ENCODE data around the gene RNF182.
"Not testable (repeated sequence)": the region's sequence is repeated elsewhere in the genome, so short reads cannot be mapped to it uniquely, and the experiment has no call there.

The RNF182 gene

DNA sequence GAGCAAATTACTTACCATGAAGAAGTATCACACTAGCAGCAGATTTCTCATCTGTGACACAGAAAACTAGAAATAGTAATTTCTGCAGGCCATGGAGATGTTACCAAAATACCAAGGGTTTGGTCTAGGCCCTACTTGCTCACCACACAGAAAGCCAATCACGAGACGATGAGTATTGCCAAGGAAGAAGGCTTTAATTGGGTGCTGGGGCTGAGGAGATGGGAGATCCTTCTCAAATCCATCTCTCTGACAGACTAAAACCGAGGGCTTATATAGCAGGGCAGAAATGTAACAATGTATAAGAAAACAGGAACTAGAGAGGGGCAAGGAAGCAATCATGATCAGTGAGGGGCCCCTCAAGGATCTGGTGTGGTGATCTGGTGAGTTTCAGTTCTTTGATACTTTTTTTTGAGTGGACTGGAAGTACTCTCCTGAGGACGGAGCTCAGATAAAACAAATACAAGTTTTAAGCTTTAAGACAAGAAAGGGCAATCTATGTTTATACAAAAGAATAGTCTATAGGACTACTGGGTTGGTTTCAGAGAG lies 40.9 kb downstream of the RNF182 start:
- Histone ChIP-seq H3K9me3 (ENCODE audit: control insufficient read depth, low read length) (peaks cover 16% of the 10 kb centered on the region), H3K36me3 (ENCODE audit: control insufficient read depth, insufficient read depth, low read length) (no peaks in the 10 kb centered on the region)
- 67 to 83% methylated on average over 1 to 2 of the region's 4 CpGs for WGBS, 2 experiments (ENCODE audit: insufficient coverage in 2 of 2)

DNA sequence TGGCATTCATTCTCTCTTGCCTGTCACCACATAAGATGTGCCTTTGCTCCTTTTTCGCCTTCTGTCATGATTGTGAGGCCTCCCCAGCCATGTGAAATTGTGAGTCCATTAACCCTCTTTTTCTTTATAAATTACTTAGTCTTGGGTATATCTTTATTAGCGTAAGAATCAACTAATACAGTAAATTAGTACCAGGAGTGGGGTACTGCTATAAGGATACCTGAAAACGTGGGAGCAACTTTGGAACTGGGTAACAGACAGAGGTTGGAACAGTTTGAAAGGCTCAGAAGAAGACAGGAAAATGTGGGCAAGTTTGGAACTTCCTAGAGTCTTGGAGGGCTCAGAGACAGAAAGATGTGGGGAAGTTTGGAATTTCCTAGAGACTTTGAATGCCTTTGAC lies 46.6 kb downstream of the RNF182 start:
- WGBS, 2 experiments (ENCODE audit: insufficient coverage in 2 of 2), result 60 to 75% methylated on average over 1 of the region's 3 CpGs
- Histone ChIP-seq H3K36me3 (ENCODE audit: control insufficient read depth, insufficient read depth, low read length) (peaks cover 8% of the 10 kb centered on the region), H3K4me1 (ENCODE audit: control insufficient read depth, insufficient read depth, low read length, poor library complexity, severe bottlenecking) (no peaks in the 10 kb centered on the region), H3K4me3 (ENCODE audit: extremely low read depth, insufficient read depth, low read length, poor library complexity, severe bottlenecking) (no peak overlapping the region), H3K9me3 (ENCODE audit: control insufficient read depth, low read length) (peaks cover 30% of the 10 kb centered on the region), H3K27ac (ENCODE audit: low read depth, low read length, severe bottlenecking) (no peak overlapping the region)

More for the DNA sequence above, 40.9 kb downstream of the RNF182 start:
- Histone ChIP-seq H3K4me3 (ENCODE audit: extremely low read depth, insufficient read depth, low read length, poor library complexity, severe bottlenecking) (no peak overlapping the region), H3K27ac (ENCODE audit: low read depth, low read length, severe bottlenecking) (no peak overlapping the region), H3K4me1 (ENCODE audit: control insufficient read depth, insufficient read depth, low read length, poor library complexity, severe bottlenecking) (no peaks in the 10 kb centered on the region)

DNA sequence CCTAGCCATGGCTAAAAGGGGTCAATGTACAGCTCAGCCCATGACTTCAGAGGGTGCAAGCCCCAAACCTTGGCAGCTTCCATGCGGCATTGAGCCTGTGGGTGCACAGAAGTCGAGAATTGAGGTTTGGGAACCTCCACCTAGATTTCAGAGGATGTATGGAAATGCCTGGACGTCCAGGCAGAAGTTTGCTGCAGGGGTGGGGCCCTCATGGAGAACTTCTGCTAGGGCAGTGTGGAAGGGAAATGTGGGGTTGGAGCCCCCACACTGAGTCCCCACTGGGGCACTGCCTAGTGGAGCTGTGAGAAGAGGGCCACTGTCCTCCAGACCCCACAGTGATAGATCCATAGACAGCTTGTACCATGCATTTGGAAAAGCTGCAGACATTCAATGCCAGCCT lies 47.9 kb downstream of the RNF182 start:
- not testable (repeated sequence) for H3K4me1 ChIP-seq (ENCODE audit: control insufficient read depth, insufficient read depth, low read length, poor library complexity, severe bottlenecking); H3K27ac ChIP-seq (ENCODE audit: low read depth, low read length, severe bottlenecking); H3K4me3 ChIP-seq (ENCODE audit: extremely low read depth, insufficient read depth, low read length, poor library complexity, severe bottlenecking)
- 100% methylated on average over 2 of the region's 3 CpGs for WGBS, 2 experiments (ENCODE audit: insufficient coverage in 2 of 2)
- Histone ChIP-seq H3K9me3 (ENCODE audit: control insufficient read depth, low read length) (peaks cover 30% of the 10 kb centered on the region), H3K36me3 (ENCODE audit: control insufficient read depth, insufficient read depth, low read length) (peaks cover 13% of the 10 kb centered on the region)

DNA sequence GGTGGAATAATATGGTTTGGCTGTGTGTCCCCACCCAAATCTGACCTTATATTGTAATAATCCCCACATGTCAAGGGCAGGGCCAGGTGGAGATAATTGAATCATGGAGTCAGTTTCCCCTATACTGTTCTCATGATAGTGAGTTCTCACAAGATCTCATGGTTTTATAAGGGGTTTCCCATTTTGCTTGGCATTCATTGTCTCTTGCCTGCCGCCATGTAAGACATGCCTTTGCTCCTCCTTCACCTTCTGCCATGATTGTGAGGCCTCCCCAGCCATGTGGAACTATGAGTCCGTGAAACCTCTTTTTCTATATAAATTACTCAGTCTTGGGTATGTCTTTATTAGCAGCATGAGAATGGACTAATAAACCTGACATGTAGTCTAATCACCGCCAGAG lies 48.7 kb downstream of the RNF182 start:
- H3K27ac ChIP-seq (ENCODE audit: low read depth, low read length, severe bottlenecking); H3K4me3 ChIP-seq (ENCODE audit: extremely low read depth, insufficient read depth, low read length, poor library complexity, severe bottlenecking); H3K4me1 ChIP-seq (ENCODE audit: control insufficient read depth, insufficient read depth, low read length, poor library complexity, severe bottlenecking): not testable (repeated sequence)
- peaks cover 13% of the 10 kb centered on the region for H3K36me3 ChIP-seq (ENCODE audit: control insufficient read depth, insufficient read depth, low read length)
- H3K9me3 ChIP-seq (ENCODE audit: control insufficient read depth, low read length), result peaks cover 30% of the 10 kb centered on the region
- 80 to 90% methylated on average over 1 to 2 of the region's 3 CpGs for WGBS, 2 experiments (ENCODE audit: insufficient coverage in 2 of 2)

DNA sequence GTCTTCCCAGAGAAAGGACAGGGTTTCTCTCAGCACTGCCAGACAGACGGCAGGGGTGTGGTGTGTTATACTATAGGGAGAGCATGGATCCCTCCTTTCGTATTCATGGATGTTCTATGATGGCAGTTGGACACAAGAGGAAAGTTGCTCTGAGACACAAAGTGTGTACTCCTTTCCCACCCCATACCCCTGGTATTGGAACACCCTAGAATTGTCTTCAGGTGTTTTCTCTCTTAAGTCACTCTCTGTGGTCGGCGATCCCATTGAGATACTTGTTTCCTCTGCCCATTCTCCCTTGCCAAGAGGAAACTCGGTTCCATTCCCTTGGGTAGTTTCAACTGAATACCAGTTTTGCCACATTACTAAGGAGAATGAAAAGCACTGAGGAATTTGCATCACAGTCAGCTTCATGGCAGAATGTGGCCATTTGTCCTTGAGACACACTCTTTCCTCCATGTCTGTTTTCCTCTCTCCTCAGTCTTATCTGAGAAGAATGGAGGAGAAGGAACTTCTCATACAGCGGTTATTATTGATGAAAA lies 53.4 kb downstream of the RNF182 start:
- Histone ChIP-seq H3K9me3 (ENCODE audit: control insufficient read depth, low read length) (peaks cover 13% of the 10 kb centered on the region), H3K27ac (ENCODE audit: low read depth, low read length, severe bottlenecking) (no peak overlapping the region), H3K4me1 (ENCODE audit: control insufficient read depth, insufficient read depth, low read length, poor library complexity, severe bottlenecking) (no peaks in the 10 kb centered on the region), H3K4me3 (ENCODE audit: extremely low read depth, insufficient read depth, low read length, poor library complexity, severe bottlenecking) (no peak overlapping the region), H3K36me3 (ENCODE audit: control insufficient read depth, insufficient read depth, low read length) (peaks cover 13% of the 10 kb centered on the region)
- WGBS, 2 experiments (ENCODE audit: insufficient coverage in 2 of 2), result 90 to 91% methylated on average over 3 to 5 of the region's 6 CpGs

DNA sequence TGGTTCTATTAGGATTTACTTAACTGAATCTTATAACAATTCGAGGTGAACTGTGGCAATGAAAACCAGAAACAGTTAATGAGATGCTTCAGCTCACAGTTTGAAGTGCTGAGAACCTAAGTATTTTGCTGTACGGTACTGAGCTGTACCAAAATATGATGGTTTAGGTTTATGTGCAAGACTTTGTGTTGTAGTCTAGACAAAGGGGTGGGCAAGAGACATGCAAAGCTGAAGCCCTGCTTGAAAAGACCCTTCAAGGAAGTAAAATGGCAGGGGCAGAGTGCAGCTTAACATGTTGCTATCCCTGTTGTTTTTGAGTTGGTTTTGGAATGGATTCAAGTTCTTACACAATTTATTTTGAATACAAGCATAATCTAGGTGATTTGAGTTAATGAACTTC lies 54.0 kb downstream of the RNF182 start:
- Histone ChIP-seq H3K36me3 (ENCODE audit: control insufficient read depth, insufficient read depth, low read length) (peaks cover 13% of the 10 kb centered on the region), H3K4me1 (ENCODE audit: control insufficient read depth, insufficient read depth, low read length, poor library complexity, severe bottlenecking) (no peaks in the 10 kb centered on the region), H3K4me3 (ENCODE audit: extremely low read depth, insufficient read depth, low read length, poor library complexity, severe bottlenecking) (no peak overlapping the region), H3K27ac (ENCODE audit: low read depth, low read length, severe bottlenecking) (no peak overlapping the region), H3K9me3 (ENCODE audit: control insufficient read depth, low read length) (peaks cover 7% of the 10 kb centered on the region)
- WGBS, 2 experiments (ENCODE audit: insufficient coverage in 2 of 2), result 88 to 100% methylated on average over 1 to 2 of the region's 2 CpGs

DNA sequence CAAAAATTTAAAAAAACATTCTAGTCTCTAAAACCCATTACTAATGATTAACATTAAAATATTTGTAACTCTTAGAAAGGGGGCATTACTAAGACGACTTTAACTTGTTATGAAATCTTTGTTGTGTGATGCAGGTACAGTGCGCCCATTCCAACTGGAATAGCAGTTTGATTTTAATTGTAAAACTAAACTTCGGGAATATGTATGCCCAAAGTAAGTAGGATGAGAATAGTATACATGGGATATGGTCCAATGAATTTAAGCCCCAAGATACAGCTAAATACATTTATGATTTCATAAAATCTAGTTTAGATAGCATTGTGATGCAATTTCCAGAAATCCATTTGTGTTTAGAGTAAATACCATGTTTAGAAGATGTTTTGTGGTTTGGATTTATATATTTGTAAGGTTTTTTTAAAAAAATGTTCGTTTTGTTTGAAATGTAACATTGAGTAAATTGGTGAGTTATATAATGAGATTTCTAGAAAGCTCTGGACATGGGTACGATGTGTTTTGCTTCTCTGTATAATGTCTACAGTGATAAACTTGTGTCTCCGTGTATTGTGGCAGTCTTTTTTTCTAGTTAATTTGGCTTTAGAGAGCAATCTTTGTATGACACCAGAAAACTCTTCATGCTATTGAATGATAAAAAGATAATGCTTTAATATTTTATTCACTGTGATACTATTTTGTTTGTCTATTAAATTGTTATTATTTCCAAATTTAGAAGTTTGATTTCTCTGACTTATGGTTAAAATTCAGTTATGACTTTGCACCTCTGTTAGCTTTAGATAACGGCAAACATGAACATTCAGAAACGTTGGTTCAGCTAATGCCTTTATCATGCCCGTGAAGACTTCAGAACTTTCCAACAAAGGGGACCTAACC lies 54.8 kb downstream of the RNF182 start:
- Histone ChIP-seq H3K4me1 (ENCODE audit: control insufficient read depth, insufficient read depth, low read length, poor library complexity, severe bottlenecking) (no peaks in the 10 kb centered on the region), H3K36me3 (ENCODE audit: control insufficient read depth, insufficient read depth, low read length) (peaks cover 8% of the 10 kb centered on the region), H3K9me3 (ENCODE audit: control insufficient read depth, low read length) (peaks cover 4% of the 10 kb centered on the region), H3K27ac (ENCODE audit: low read depth, low read length, severe bottlenecking) (no peak overlapping the region), H3K4me3 (ENCODE audit: extremely low read depth, insufficient read depth, low read length, poor library complexity, severe bottlenecking) (no peak overlapping the region)
- WGBS, 2 experiments (ENCODE audit: insufficient coverage in 2 of 2), result 93 to 95% methylated on average over 4 to 5 of the region's 9 CpGs

DNA sequence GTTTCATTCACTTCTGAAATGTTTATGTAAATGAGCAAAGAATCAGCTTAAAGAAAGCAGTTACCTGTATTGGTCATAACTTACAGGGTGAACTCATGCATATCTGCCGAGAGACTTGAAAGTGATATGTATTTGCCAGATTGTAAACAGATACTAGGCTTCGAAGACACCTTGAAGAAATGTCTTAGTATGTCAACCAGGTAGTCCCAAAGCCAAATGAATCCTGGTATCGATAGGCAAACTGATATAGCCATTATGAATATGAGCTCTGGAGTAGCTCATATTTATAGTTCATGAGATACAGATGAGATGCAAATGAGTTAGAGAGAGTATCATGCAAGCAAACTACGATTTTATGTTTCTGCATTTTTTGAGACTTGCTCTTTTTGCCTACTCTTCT lies 55.8 kb downstream of the RNF182 start:
- 90 to 93% methylated on average over 3 of the region's 4 CpGs for WGBS, 2 experiments (ENCODE audit: insufficient coverage in 2 of 2)
- Histone ChIP-seq H3K36me3 (ENCODE audit: control insufficient read depth, insufficient read depth, low read length) (peaks cover 5% of the 10 kb centered on the region), H3K9me3 (ENCODE audit: control insufficient read depth, low read length) (no peaks in the 10 kb centered on the region), H3K4me1 (ENCODE audit: control insufficient read depth, insufficient read depth, low read length, poor library complexity, severe bottlenecking) (no peaks in the 10 kb centered on the region), H3K27ac (ENCODE audit: low read depth, low read length, severe bottlenecking) (no peak overlapping the region), H3K4me3 (ENCODE audit: extremely low read depth, insufficient read depth, low read length, poor library complexity, severe bottlenecking) (no peak overlapping the region)

DNA sequence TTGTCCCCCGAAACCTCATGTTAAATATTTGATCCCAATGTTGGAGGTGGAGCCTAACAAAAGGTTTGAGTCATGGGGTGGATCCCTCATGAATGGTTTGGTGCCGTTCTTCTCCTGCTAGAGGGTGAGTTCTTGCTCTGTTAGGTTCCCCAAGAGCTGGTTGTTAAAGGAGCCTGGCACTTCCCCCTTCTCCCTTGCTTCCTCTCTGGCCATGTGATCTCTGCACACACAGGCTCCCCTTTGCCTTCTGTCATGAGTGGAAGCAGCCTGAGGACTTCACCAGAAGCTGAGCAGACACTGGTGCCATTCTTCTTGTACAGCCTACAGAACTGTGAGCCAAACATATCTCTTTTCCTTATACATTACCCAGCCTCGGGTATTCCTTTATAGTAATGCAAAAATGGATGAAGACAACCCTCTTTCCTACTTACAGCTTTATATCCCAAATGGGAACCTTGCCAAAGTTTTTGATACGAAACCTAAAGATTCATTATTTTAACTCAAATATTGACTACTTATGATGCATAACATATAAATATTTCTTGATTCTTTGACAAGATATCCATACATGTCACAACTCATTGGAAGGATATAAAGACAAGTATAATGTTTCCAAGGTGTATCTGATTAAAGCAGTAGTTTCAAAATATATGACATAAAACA lies 61.0 kb downstream of the RNF182 start:
- H3K27ac ChIP-seq (ENCODE audit: low read depth, low read length, severe bottlenecking), result no peak overlapping the region
- no peak overlapping the region for H3K4me3 ChIP-seq (ENCODE audit: extremely low read depth, insufficient read depth, low read length, poor library complexity, severe bottlenecking)
- H3K4me1 ChIP-seq (ENCODE audit: control insufficient read depth, insufficient read depth, low read length, poor library complexity, severe bottlenecking), result no peaks in the 10 kb centered on the region
- WGBS, 2 experiments (ENCODE audit: insufficient coverage in 2 of 2), result 100% methylated on average over 1 of the region's 4 CpGs
- H3K36me3 ChIP-seq (ENCODE audit: control insufficient read depth, insufficient read depth, low read length), result no peaks in the 10 kb centered on the region
- no peaks in the 10 kb centered on the region for H3K9me3 ChIP-seq (ENCODE audit: control insufficient read depth, low read length)

DNA sequence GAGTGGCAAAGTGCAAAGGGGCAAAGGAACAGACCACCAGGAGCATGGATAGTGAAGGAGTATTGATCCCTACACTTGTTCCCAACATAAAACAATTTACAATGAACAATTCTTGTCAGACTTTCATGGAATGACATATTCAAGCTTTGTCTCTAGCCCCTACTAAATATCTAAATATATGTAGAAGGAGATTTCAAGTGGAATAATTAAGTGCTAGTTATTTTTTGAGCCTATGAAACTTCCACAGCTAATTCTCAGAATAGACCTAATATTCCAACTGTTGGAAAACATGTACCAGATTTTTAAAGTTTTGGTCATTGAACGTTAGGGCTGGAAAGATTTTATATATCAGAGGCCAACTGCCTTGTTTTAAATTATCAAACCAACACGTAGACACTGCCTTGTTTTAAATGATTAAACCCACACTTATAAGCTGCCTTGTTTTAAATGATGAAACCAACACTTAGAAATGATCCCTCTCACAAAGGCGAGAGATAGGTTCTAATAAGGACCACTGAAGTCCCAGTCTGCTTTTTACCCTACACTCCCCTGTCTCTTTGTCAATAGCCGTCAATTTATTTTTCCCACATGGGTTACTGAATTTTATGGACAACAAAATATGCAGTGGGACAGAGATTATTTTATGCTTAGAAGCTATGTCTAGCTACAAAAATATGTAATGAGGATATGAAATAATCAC lies 62.1 kb downstream of the RNF182 start:
- H3K9me3 ChIP-seq (ENCODE audit: control insufficient read depth, low read length), result no peaks in the 10 kb centered on the region
- no peaks in the 10 kb centered on the region for H3K4me1 ChIP-seq (ENCODE audit: control insufficient read depth, insufficient read depth, low read length, poor library complexity, severe bottlenecking)
- H3K36me3 ChIP-seq (ENCODE audit: control insufficient read depth, insufficient read depth, low read length), result no peaks in the 10 kb centered on the region
- no peak overlapping the region for H3K4me3 ChIP-seq (ENCODE audit: extremely low read depth, insufficient read depth, low read length, poor library complexity, severe bottlenecking)
- H3K27ac ChIP-seq (ENCODE audit: low read depth, low read length, severe bottlenecking), result no peak overlapping the region
- WGBS, 2 experiments (ENCODE audit: insufficient coverage in 2 of 2), result 80 to 95% methylated on average over 1 to 3 of the region's 4 CpGs
